22Rv1 (cell line): ENCODE results near the gene DPM3.

ENCODE experiments used
- ZFX ChIP-seq: fragments of 450-650 bp; IDR thresholded peaks from 2 replicates; pipeline ENCODE4 v1.6.1; 2017; ENCODE audit warnings: antibody characterized with exemption, borderline replicate concordance
- TF ChIP-seq, protein P1 (sequence below): fragments of 450-650 bp; IDR thresholded peaks from 2 replicates; pipeline ENCODE4 v1.5.1; 2017; ENCODE audit warnings: mild to moderate bottlenecking

DNA sequence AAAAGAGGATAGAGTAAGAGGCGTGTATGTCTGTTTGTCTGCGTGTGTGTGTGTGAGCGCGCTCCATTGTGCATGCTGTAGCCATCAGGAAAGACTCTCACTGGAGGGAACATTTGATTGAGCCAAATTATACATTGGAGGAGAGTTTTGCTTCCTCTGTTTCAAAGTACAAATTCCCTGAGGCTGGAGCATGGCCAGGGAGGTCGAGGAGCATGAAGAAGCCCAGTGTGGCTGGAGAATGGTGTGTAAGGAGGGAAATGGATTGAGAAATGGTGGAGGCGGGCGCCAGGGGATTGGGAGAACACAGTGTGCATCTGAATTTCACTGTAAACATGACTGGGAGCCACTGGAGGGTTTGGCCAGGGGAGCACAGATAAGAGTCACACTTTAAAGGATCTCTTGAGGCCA, 34.7 kb downstream of the DPM3 start:
- TF ChIP-seq, protein P1, sequence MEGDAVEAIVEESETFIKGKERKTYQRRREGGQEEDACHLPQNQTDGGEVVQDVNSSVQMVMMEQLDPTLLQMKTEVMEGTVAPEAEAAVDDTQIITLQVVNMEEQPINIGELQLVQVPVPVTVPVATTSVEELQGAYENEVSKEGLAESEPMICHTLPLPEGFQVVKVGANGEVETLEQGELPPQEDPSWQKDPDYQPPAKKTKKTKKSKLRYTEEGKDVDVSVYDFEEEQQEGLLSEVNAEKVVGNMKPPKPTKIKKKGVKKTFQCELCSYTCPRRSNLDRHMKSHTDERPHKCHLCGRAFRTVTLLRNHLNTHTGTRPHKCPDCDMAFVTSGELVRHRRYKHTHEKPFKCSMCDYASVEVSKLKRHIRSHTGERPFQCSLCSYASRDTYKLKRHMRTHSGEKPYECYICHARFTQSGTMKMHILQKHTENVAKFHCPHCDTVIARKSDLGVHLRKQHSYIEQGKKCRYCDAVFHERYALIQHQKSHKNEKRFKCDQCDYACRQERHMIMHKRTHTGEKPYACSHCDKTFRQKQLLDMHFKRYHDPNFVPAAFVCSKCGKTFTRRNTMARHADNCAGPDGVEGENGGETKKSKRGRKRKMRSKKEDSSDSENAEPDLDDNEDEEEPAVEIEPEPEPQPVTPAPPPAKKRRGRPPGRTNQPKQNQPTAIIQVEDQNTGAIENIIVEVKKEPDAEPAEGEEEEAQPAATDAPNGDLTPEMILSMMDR = no peak
- no peak for TF ChIP-seq ZFX
